Activated T-helper 1 cell treated with anti-CD3 and anti-CD28 coated beads, Interleukin-12 subunit alpha, Interleukin-12 subunit beta, Interleukin-2, Interleukin-4 antibody, amounts not matched to agents 30 ng/mL and 10 ng/mL and 1 ng/mL, durations not matched to agents 14 hours and 24 hours and 36 hours (primary cell): ENCODE data around the gene MEA1. TPM values are rescaled to one million over a fixed set of nuclear protein-coding genes. Genes with fewer than 3 reads are reported as not detected.

Experiments
- DNase-seq: peaks from one replicate; pipeline ENCODE4 v3.0.0; 2021; ENCODE audit warnings: low spot score
- H3K27ac Mint-ChIP-seq: one replicate; pipeline ENCODE4 v1.8.0; 2021; ENCODE audit warnings: mild to moderate bottlenecking, mixed read lengths
- H3K27me3 Mint-ChIP-seq: one replicate; pipeline ENCODE4 v1.8.0; 2022; ENCODE audit warnings: mild to moderate bottlenecking, moderate library complexity, mixed read lengths; ENCODE audit not compliant: insufficient read depth
- H3K36me3 Mint-ChIP-seq: one replicate; pipeline ENCODE4 v1.8.0; 2021; ENCODE audit warnings: low read depth, mixed read lengths
- H3K4me1 Mint-ChIP-seq: one replicate; pipeline ENCODE4 v1.8.0; 2021; ENCODE audit warnings: low read depth, mixed read lengths
- H3K4me3 Mint-ChIP-seq: one replicate; pipeline ENCODE4 v1.8.0; 2021; ENCODE audit warnings: mild to moderate bottlenecking, moderate library complexity, mixed read lengths
- H3K9me3 Mint-ChIP-seq: one replicate; pipeline ENCODE4 v1.8.0; 2021; ENCODE audit warnings: mixed read lengths
- intact Hi-C: fragments of 100-400 bp; cut with micrococcal nuclease; formaldehyde crosslinking; loops from one replicate; pipeline ENCODE4 v1.15.1; 2024
- total RNA-seq: library from RNA; stranded (reverse); gene quantifications from 2 replicates; pipeline ENCODE4 v1.2.3, GENCODE V29; 2022

Gene MEA1
- 89.3 and 92.7 TPM in 2 replicates for total RNA-seq

GRCh38 chr6:43013843-43014433 lies at the start of gene MEA1, which contains the start of gene KLHDC3:
Gene MEA1, minus strand, starts transcription at chr6:43013946. Its CDS starts 133 bp downstream, at chr6:43013813.
Gene KLHDC3, plus strand, starts transcription at chr6:43014249. Its CDS starts 2,944 bp downstream, at chr6:43017193.
- Mint-ChIP-seq H3K9me3 (no peaks in the 10 kb centered on the region), H3K4me1 (peaks cover 41% of the 10 kb centered on the region), H3K4me3 (peak within 1 kb of the TSS; percentile 93), H3K27me3 (peaks cover 2% of the 10 kb centered on the region), H3K27ac (peak within 1 kb of the TSS; percentile 78), H3K36me3 (peaks cover 32% of the 10 kb centered on the region)
- intact Hi-C loops: loop anchor here (1.0 to 5.0 kb wide), 12 partner anchors 7 to 615 kb away; partner anchors contain the start of genes ABCC10, CNPY3, CUL7 and GTPBP2
- peak; percentile 99 for DNase-seq

DNA sequence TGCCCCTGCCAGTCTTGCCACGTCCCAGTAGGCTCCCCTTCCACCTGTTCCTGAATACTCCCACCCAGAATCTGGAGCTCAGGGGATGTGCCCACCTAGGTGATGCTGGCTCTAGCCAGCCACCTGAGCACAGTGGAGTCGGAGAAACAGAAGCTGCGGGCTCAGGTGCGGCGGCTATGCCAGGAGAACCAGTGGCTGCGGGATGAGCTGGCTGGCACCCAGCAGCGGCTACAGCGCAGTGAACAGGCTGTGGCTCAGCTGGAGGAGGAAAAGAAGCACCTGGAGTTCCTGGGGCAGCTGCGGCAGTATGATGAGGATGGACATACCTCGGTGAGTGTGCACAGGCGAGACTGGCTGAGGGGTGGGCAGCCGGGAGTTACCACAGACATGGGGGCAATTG lies 49.1 kb upstream of the MEA1 start:
- no peaks in the 10 kb centered on the region for H3K9me3 Mint-ChIP-seq
- no peak for DNase-seq
- H3K27me3 Mint-ChIP-seq: no peaks in the 10 kb centered on the region
- H3K4me1 Mint-ChIP-seq: peaks cover 31% of the 10 kb centered on the region
- intact Hi-C loops: no loop called here
- no peak overlapping the region for H3K4me3 Mint-ChIP-seq
- H3K36me3 Mint-ChIP-seq: peaks cover 2% of the 10 kb centered on the region
- no peak overlapping the region for H3K27ac Mint-ChIP-seq

DNA sequence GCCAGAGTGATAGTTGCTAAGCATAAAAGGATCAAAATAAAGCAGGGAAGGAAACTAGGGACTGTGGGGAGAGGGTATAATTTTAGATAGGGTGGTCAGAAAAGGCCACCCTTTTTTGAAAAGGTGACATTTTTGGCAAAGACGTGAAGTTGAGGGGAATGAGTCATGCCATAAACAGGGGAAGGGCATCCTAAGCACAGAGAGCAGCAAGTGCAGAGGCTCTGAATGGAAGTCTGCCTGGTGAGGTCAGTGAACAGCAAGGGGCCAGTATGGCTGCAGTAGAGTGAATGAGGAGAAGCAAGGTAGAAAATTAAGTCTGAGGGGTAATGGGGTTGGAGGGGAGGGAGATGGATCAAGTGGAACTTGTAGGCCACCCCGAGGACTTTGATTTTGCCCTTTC lies 48.1 kb upstream of the MEA1 start:
- Mint-ChIP-seq H3K4me3 (no peak overlapping the region), H3K27ac (no peak overlapping the region), H3K27me3 (no peaks in the 10 kb centered on the region), H3K9me3 (no peaks in the 10 kb centered on the region), H3K36me3 (peaks cover 6% of the 10 kb centered on the region), H3K4me1 (peaks cover 35% of the 10 kb centered on the region)
- intact Hi-C loops: no loop called here
- DNase-seq: no peak

DNA sequence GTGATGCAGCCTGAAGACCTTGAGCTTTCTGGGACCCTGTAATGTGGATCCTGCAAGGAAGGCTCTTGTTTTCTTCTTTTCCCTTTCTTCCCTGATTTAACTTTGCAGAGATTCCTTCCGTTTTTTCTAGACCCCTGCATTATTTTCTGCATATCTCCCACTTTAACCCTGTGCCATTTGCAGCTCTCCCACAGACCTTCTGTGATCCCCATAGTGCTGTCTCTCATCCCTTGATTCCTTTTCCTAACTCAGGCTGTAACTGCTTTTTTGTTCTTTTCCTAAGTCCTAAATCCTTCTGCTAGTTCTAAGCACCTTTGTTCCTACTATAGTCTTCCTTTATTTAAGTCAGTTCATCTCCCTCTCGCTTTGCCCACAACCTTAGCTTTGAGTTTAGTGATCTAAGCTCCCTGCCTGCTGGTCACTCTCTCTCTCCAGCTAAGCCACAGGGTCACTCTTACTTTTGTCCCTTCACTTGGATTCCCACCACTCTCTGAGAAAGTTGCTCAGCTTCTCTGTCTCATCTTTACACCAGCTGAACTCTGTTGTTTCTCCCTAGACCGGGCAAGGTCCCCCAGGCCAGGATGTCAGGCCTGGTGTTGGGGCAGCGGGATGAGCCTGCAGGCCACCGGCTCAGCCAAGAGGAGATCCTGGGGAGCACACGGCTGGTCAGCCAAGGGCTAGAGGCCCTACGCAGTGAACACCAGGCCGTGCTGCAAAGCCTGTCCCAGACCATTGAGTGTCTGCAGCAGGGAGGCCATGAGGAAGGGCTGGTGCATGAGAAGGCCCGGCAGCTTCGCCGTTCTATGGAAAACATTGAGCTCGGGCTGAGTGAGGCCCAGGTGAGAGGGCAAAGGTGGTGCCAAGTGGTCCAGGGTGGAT lies 47.2 kb upstream of the MEA1 start:
- H3K9me3 Mint-ChIP-seq: no peaks in the 10 kb centered on the region
- H3K4me3 Mint-ChIP-seq: peak overlapping the region; percentile 96
- H3K4me1 Mint-ChIP-seq: peaks cover 39% of the 10 kb centered on the region
- intact Hi-C loops: no loop called here
- peak overlapping the region; percentile 35 for H3K27ac Mint-ChIP-seq
- no peak for DNase-seq
- H3K27me3 Mint-ChIP-seq: no peaks in the 10 kb centered on the region
- H3K36me3 Mint-ChIP-seq: peaks cover 10% of the 10 kb centered on the region

DNA sequence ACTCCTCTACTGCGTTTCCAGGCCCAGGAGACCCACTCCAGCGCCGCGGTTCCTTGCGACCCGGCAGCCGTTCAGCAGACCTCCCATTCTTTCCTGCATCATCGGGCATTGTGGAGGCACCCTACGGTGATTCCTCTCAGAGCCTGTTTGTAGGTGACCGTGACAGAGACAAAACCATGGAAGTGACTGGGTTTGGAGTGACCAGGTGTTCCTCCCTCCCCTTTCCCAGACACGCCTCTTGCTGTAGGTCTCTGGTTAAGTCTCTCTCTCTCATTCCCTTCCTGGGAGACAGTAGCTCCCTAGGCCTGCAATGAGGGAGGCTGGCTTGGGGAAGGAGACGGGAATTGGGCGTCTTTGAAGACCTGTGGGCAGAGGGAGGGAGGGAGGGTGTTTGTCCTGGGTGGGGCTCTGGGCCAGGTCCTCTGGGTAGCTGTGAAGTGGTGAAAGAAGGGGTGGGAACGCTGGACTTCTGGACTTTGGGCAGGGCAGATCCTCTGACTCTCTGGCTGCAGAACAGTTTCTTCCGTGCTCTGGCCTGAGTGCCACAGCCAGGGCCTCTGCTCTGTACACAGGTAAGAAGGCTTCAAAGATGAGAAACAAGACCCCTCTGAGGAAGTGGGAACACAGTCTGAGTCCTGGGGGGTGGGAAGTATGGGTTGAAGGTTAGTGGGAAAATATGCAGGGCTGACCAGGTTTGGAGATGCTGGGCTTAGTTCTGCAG lies 46.4 kb upstream of the MEA1 start:
- Mint-ChIP-seq H3K4me1 (peaks cover 41% of the 10 kb centered on the region), H3K27ac (peak overlapping the region; percentile 98), H3K36me3 (peaks cover 16% of the 10 kb centered on the region), H3K4me3 (peak overlapping the region; percentile 96), H3K27me3 (no peaks in the 10 kb centered on the region), H3K9me3 (no peaks in the 10 kb centered on the region)
- intact Hi-C loops: no loop called here
- DNase-seq: no peak

- peak; percentile 96 for DNase-seq
- intact Hi-C loops: loop anchor here (1.0 to 10.0 kb wide), 13 partner anchors 45 to 1162 kb away; partner anchors contain the start of genes ABCC10, BICRAL, CNPY3 and DNPH1
- H3K9me3 Mint-ChIP-seq: no peaks in the 10 kb centered on the region
- H3K27ac Mint-ChIP-seq: peak within 1 kb of the TSS; percentile 98
- H3K36me3 Mint-ChIP-seq: peaks cover 16% of the 10 kb centered on the region
- peak within 1 kb of the TSS; percentile 96 for H3K4me3 Mint-ChIP-seq
- H3K27me3 Mint-ChIP-seq: no peaks in the 10 kb centered on the region
- H3K4me1 Mint-ChIP-seq: peaks cover 41% of the 10 kb centered on the region
These were observed 45.7 kb upstream of the MEA1 start, which contains the start of the genes KLC4 and MRPL2 for GRCh38 chr6:43059168-43060033. Gene KLC4, plus strand, starts transcription at chr6:43059631. Its CDS starts 1,705 bp downstream, at chr6:43061336. Gene MRPL2, minus strand, starts transcription at chr6:43059434. Its CDS starts 53 bp downstream, at chr6:43059381.

DNA sequence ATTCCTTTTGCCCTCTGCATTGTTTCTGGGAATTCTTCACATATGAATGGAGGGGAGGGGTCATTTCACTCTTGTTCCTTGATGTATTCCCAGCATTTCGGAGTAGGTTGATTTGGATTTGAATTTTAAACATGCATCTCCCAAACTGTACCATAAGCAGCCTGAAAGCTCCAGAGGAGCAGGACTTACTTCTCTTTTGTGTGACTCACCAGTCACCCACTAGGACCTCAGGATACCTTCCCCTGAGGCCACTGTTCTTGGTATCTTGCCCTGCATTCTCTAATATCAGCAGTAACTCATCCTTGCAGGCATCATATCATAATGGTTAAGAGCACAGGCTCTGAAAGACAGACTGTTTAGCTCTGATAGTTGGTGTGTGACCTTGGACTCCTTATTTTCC lies 44.8 kb upstream of the MEA1 start:
- Mint-ChIP-seq H3K36me3 (peaks cover 18% of the 10 kb centered on the region), H3K4me1 (peaks cover 48% of the 10 kb centered on the region)

DNA sequence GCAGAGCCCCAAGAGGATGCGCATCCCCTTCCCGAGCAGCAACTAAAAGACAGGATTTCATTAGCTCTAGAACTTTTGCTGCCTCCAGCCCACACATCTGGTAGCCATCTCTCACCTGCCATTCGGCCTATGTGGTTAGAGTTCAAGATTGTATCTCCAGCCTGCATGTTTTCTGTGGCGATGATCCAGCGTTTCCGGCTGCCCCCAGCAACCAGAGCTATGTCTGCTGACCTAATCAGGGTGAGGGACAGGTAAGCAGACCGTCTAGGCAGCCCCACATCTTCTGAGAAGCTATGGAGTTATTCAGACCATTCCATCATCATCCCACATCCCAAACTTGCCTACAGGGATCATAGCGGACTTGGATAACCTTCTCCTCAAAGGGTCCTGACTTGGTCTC lies 42.2 kb upstream of the MEA1 start:
- Mint-ChIP-seq H3K4me1 (peaks cover 67% of the 10 kb centered on the region), H3K27ac (peak overlapping the region; percentile 21), H3K36me3 (peaks cover 27% of the 10 kb centered on the region), H3K27me3 (no peaks in the 10 kb centered on the region), H3K4me3 (no peak overlapping the region), H3K9me3 (no peaks in the 10 kb centered on the region)
- no peak for DNase-seq
- intact Hi-C loops: loop anchor here (5.0 to 10.0 kb wide), 4 partner anchors 171 to 1159 kb away; partner anchors contain the start of genes BICRAL, DNPH1, POLH and USP49

More for the DNA sequence above, 44.8 kb upstream of the MEA1 start:
- intact Hi-C loops: loop anchor here (2.0 to 10.0 kb wide), 5 partner anchors 169 to 1161 kb away; partner anchors contain the start of genes BICRAL, DNPH1, POLH and TJAP1
- Mint-ChIP-seq H3K27me3 (no peaks in the 10 kb centered on the region), H3K4me3 (peak overlapping the region; percentile 96), H3K9me3 (no peaks in the 10 kb centered on the region), H3K27ac (peak overlapping the region; percentile 98)
- DNase-seq: no peak

DNA sequence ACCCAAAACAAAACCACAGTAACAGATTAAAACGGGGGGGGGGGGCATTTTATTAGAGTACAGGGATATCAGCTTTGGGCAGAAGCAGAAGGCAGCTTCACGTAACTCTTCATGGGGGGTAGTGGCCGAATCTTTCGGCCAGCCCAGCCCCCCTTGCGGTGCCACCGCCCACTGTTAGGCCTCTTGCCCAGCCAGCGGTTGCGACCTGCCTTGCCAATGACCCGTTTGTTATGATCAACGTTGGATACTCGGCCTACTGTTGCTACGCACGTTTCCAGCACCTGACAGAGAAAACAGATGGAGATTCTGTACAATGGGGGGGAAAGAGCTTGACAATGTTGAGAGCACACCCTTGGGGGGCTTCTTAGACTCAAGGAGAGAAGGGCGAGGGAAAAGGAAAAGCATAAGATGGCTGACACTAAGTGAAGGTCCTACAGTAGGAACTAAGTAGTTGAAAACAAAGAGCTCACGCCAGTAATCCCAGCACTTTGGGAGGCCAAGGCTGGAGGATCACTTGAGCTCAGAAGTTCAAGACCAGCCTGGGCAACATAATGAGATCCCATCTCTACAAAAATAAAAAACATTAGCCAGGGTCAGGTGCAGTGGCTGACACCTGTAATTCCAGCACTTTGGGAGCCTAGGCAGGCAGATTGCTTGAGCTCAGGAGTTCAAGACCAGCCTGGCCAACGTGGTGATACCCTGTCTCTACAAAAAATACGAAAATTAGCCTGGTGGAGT lies 40.6 kb upstream of the MEA1 start:
- H3K4me1 Mint-ChIP-seq: peaks cover 60% of the 10 kb centered on the region
- no peaks in the 10 kb centered on the region for H3K27me3 Mint-ChIP-seq
- intact Hi-C loops: loop anchor here (5.0 to 10.0 kb wide), 3 partner anchors 270 to 1333 kb away; partner anchors contain the start of genes BICRAL, CDC5L, POLH and XPO5
- no peaks in the 10 kb centered on the region for H3K9me3 Mint-ChIP-seq
- peaks cover 38% of the 10 kb centered on the region for H3K36me3 Mint-ChIP-seq
- no peak for DNase-seq
- peak overlapping the region; percentile 99 for H3K4me3 Mint-ChIP-seq
- peak overlapping the region; percentile 98 for H3K27ac Mint-ChIP-seq

- no peaks in the 10 kb centered on the region for H3K27me3 Mint-ChIP-seq
- H3K27ac Mint-ChIP-seq: peak within 1 kb of the TSS; percentile 98
- intact Hi-C loops: loop anchor here (1.0 to 10.0 kb wide), 9 partner anchors 39 to 1334 kb away; partner anchors contain the start of genes BICRAL, CDC5L, CNPY3 and GTPBP2
- peaks cover 38% of the 10 kb centered on the region for H3K36me3 Mint-ChIP-seq
- no peaks in the 10 kb centered on the region for H3K9me3 Mint-ChIP-seq
- peaks cover 53% of the 10 kb centered on the region for H3K4me1 Mint-ChIP-seq
- peak within 1 kb of the TSS; percentile 99 for H3K4me3 Mint-ChIP-seq
- peak; percentile 89 for DNase-seq
These were observed 39.9 kb upstream of the MEA1 start, which contains the start of gene CUL7 for GRCh38 chr6:43053545-43054205. Gene CUL7, minus strand, starts transcription at chr6:43053851. Its CDS starts 1,063 bp downstream, at chr6:43052788.
